AG20443 (cell line): ENCODE results near the gene ABHD1.
"Not testable (repeated sequence)": the region's sequence is repeated elsewhere in the genome, so short reads cannot be mapped to it uniquely, and the experiment has no call there.

Experiments used
- DNase-seq: peaks from one replicate; pipeline ENCODE4 v3.0.0; 2012; ENCODE audit warnings: low spot score, mixed read lengths

ABHD1 gene

GRCh38 chr2:27123302-27124150 lies at the start of gene ABHD1:
Gene ABHD1, plus strand, starts transcription at chr2:27123815. Its CDS starts 134 bp downstream, at chr2:27123949.
- peak; percentile 71 for DNase-seq

GRCh38 chr2:27074738-27075565 lies 48.7 kb upstream of the ABHD1 start:
- no peak for DNase-seq

- DNase-seq = not testable (repeated sequence)
These were observed 48.1 kb upstream of the ABHD1 start for GRCh38 chr2:27075566-27075871.

GRCh38 chr2:27076323-27076722 lies 47.3 kb upstream of the ABHD1 start:
- DNase-seq = no peak

- DNase-seq = no peak
These were observed 46.4 kb upstream of the ABHD1 start for GRCh38 chr2:27077231-27077630.

- DNase-seq = peak; percentile 93
These were observed 45.1 kb upstream of the ABHD1 start, which contains the start of gene EMILIN1 for GRCh38 chr2:27078267-27079194. Gene EMILIN1, plus strand, starts transcription at chr2:27078615. Its CDS starts 451 bp downstream, at chr2:27079066.

- no peak for DNase-seq
These were observed 44.1 kb upstream of the ABHD1 start for GRCh38 chr2:27079233-27080139.

- DNase-seq = no peak
These were observed 43.5 kb upstream of the ABHD1 start for GRCh38 chr2:27080140-27080469.

GRCh38 chr2:27080603-27080936 lies 43.0 kb upstream of the ABHD1 start:
- DNase-seq = no peak

GRCh38 chr2:27081984-27082772 lies 41.4 kb upstream of the ABHD1 start:
- no peak for DNase-seq

GRCh38 chr2:27082773-27083409 lies 40.7 kb upstream of the ABHD1 start:
- no peak for DNase-seq

GRCh38 chr2:27083410-27084296 lies 40.0 kb upstream of the ABHD1 start:
- no peak for DNase-seq

GRCh38 chr2:27084297-27085061 lies 39.1 kb upstream of the ABHD1 start:
- no peak for DNase-seq

GRCh38 chr2:27085062-27085672 lies 38.4 kb upstream of the ABHD1 start:
- no peak for DNase-seq

- peak; percentile 80 for DNase-seq
These were observed 37.9 kb upstream of the ABHD1 start for GRCh38 chr2:27085673-27086089.

GRCh38 chr2:27086090-27086723 lies 37.4 kb upstream of the ABHD1 start:
- peak; percentile 98 for DNase-seq
